Lung (tissue), 12 donors: Measurements from ENCODE around the gene TDRD12. TPM values are rescaled to one million over a fixed set of nuclear protein-coding genes. Genes with fewer than 3 reads are reported as not detected.

ENCODE experiments used
- ATAC-seq: fragments of 200-7000 bp; cut with Tn5 transposase; one replicate; pipeline ENCODE4 v1.9.1; 2020; ENCODE audit warnings: moderate number of reproducible peaks; ENCODE audit not compliant: insufficient read depth, low FRiP score
- DNase-seq, 3 donors: peaks; one replicate each; pipeline ENCODE4 v3.0.0-alpha.2; 2013 to 2017
- H3K27ac ChIP-seq, 2 donors: one replicate each; pipeline ENCODE4 v1.5.1; 2013; ENCODE audit warnings: mild to moderate bottlenecking in 2 of 2, moderate library complexity in 2 of 2, control low read depth in 1 of 2, inconsistent platforms in 1 of 2, low read depth in 1 of 2, low read length in 1 of 2
- H3K27me3 ChIP-seq, 3 donors: one replicate each; pipeline ENCODE4 v1.5.1; 2013; ENCODE audit warnings: low read length in 2 of 3; ENCODE audit not compliant: control insufficient read depth in 3 of 3, insufficient read depth in 3 of 3
- H3K36me3 ChIP-seq, 4 donors: one replicate each; pipeline ENCODE4 v1.5.1; 2013; ENCODE audit warnings: low read length in 4 of 4, mild to moderate bottlenecking in 1 of 4, moderate library complexity in 1 of 4; ENCODE audit not compliant: control insufficient read depth in 4 of 4, insufficient read depth in 4 of 4
- H3K4me1 ChIP-seq, 5 donors: one replicate each; pipeline ENCODE4 v1.5.1; 2013; ENCODE audit warnings: low read length in 5 of 5, mild to moderate bottlenecking in 2 of 5, moderate library complexity in 1 of 5; ENCODE audit not compliant: control insufficient read depth in 5 of 5, insufficient read depth in 5 of 5
- H3K4me3 ChIP-seq: one replicate; pipeline ENCODE4 v1.5.1; 2013; ENCODE audit warnings: mild to moderate bottlenecking, control low read depth, moderate library complexity
- H3K9ac ChIP-seq, 2 donors: one replicate each; pipeline ENCODE4 v1.5.1; 2013; ENCODE audit warnings: low read length in 2 of 2, control low read depth in 1 of 2; ENCODE audit not compliant: insufficient read depth in 1 of 2
- H3K9me3 ChIP-seq, 4 donors: one replicate each; pipeline ENCODE4 v1.5.1; 2013; ENCODE audit warnings: low read length in 3 of 4, mild to moderate bottlenecking in 1 of 4, moderate library complexity in 1 of 4; ENCODE audit not compliant: control insufficient read depth in 4 of 4, insufficient read depth in 3 of 4
- CTCF ChIP-seq: IDR thresholded peaks from 2 replicates; pipeline ENCODE4 v1.5.1; 2012; ENCODE audit warnings: mild to moderate bottlenecking; ENCODE audit errors: control extremely low read depth, extremely low read depth
- WGBS, 2 donors: extraction: QIAGEN DNeasy Blood & Tissue Kit; methylation state at CpG; one replicate each; pipeline ENCODE4 v1.1.7; 2013; 5-methylcytosine and 5-hydroxymethylcytosine counted together
- polyA plus RNA-seq, 2 donors: library from polyadenylated mRNA; stranded (reverse); fragments of 200-250 nt; gene quantifications; one replicate each; pipeline ENCODE4 v1.2.1, GENCODE V29; 2013
- total RNA-seq, 2 donors: library from RNA; depleted of rRNA in 1 of 2; stranded (reverse); fragments of >200 nt in 1 of 2; gene quantifications; one replicate each; pipeline ENCODE4 v1.2.1, GENCODE V29; 2014 to 2021
- donor health status: control.
- donor health status: control.
- donor health status: Bipolar disorder and iron deficiency.
- donor health status: healthy.
- donor health status: DM: yes; HTN: yes; CAD: no.

Gene TDRD12
- total and polyA plus RNA-seq, 4 donors: 0.08 to 0.14 (median 0.10) TPM

GRCh38 chr19:32767951-32768679 lies 48.5 kb downstream of the TDRD12 start:
- TF ChIP-seq CTCF: no peak
- WGBS, 2 donors: 92 to 95% methylated on average over 6 of the region's 6 CpGs

GRCh38 chr19:32771596-32771995 lies 52.0 kb downstream of the TDRD12 start:
- no peak overlapping the region for H3K4me3 ChIP-seq
- no peaks in the 10 kb centered on the region for H3K27me3 ChIP-seq
- no peak overlapping the region for H3K9ac ChIP-seq
- TF ChIP-seq CTCF: no peak
- ATAC-seq (no peak), DNase-seq (no peak)
- H3K4me1 ChIP-seq: no peaks in the 10 kb centered on the region
- no peaks in the 10 kb centered on the region for H3K36me3 ChIP-seq
- WGBS, 2 donors: 80 to 85% methylated on average over 5 of the region's 5 CpGs
- no peak overlapping the region for H3K27ac ChIP-seq
- H3K9me3 ChIP-seq: peaks cover 0 to 4% (median 0%) of the 10 kb centered on the region in 4 donors

More at GRCh38 chr19:32767951-32768679, 48.5 kb downstream of the TDRD12 start:
- Histone ChIP-seq H3K9ac (no peak overlapping the region), H3K9me3 (peaks cover 0 to 4% (median 0%) of the 10 kb centered on the region in 4 donors), H3K4me1 (no peaks in the 10 kb centered on the region), H3K36me3 (no peaks in the 10 kb centered on the region), H3K27ac (no peak overlapping the region), H3K4me3 (no peak overlapping the region), H3K27me3 (no peaks in the 10 kb centered on the region)
- no peak for ATAC-seq
- no peak for DNase-seq

- H3K27me3 ChIP-seq: no peaks in the 10 kb centered on the region
- ATAC-seq (no peak), DNase-seq (no peak)
- H3K9ac ChIP-seq: no peak overlapping the region
- no peaks in the 10 kb centered on the region for H3K4me1 ChIP-seq
- 87% methylated on average over 4 of the region's 4 CpGs for WGBS, 2 donors
- no peak overlapping the region for H3K27ac ChIP-seq
- H3K9me3 ChIP-seq: peaks cover 0 to 4% (median 0%) of the 10 kb centered on the region in 4 donors
- H3K4me3 ChIP-seq: no peak overlapping the region
- no peaks in the 10 kb centered on the region for H3K36me3 ChIP-seq
- TF ChIP-seq CTCF: no peak
Observed at GRCh38 chr19:32773126-32773525, 53.6 kb downstream of the TDRD12 start.

GRCh38 chr19:32779082-32779481 lies 59.5 kb downstream of the TDRD12 start:
- TF ChIP-seq CTCF: no peak
- Histone ChIP-seq H3K4me1 (no peaks in the 10 kb centered on the region), H3K36me3 (no peaks in the 10 kb centered on the region), H3K9me3 (peaks cover 0 to 3% (median 1%) of the 10 kb centered on the region in 4 donors), H3K27ac (no peak overlapping the region), H3K27me3 (no peaks in the 10 kb centered on the region), H3K9ac (no peak overlapping the region), H3K4me3 (no peak overlapping the region)
- DNase-seq (no peak), ATAC-seq (no peak)
- 67 to 74% methylated on average over 7 of the region's 7 CpGs for WGBS, 2 donors
